NCI-H774 (cell line): Measurements from ENCODE around the gene TREML2.

Source experiments
- DNase-seq: peaks from one replicate; lab custom pipeline; 2025; lab: John Stamatoyannopoulos, UW

The TREML2 gene

DNA sequence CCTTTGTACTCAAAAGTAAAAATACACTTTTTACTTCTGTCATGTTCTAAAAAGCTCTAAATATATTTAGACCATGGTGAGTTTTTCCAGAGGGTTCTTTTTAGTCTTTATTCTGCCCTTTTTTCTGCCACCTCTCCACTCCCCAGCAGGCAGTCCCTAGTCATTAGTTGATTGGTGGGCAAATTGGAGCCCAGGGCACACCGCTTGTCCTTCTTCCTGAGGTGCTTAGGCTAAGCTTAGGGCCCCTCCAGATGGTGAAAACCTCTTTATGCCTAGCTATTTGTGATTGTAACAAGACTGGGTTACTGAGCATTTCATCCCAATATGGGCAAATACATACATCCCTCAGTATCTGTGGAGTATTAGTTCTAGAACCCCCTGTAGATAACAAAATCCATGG, 53.0 kb downstream of the TREML2 start:
- DNase-seq = no peak
